H1 (cell line): ENCODE measurements around the gene XPO5. TPM values are rescaled to one million over a fixed set of nuclear protein-coding genes. Genes with fewer than 3 reads are reported as not detected.

Source experiments
- CTCF ChIA-PET: fragments of 300-600 bp; sonication (Branson Sonifier 250); formaldehyde crosslinking; loops from one replicate; lab custom pipeline; 2021; ENCODE audit not compliant: partially characterized antibody; lab: Charles Lee
- POLR2A ChIA-PET: fragments of 300-600 bp; sonication (Branson Sonifier 250); formaldehyde crosslinking; loops from one replicate; lab custom pipeline; 2021; ENCODE audit warnings: inconsistent platforms; ENCODE audit not compliant: partially characterized antibody; lab: Charles Lee
- DNase-seq, 2 experiments: peaks; one replicate each; pipeline versions ENCODE4 v3.0.0 to v3.0.0-alpha.2; 2010 to 2022; ENCODE audit warnings: low spot score in 2 of 2, low read depth in 1 of 2, mixed read lengths in 1 of 2
- FAIRE-seq: peaks from 2 replicates; lab custom pipeline; 2011; peaks lifted over from hg19 to GRCh38; lab: Jason Lieb, UNC
- H2AFZ ChIP-seq: 2 replicates; pipeline ENCODE4 v1.8.1; 2012; ENCODE audit warnings: low read length, inconsistent platforms
- H2AK5ac ChIP-seq: 2 replicates; pipeline ENCODE4 v1.6.1; 2013; ENCODE audit warnings: low read depth, low read length
- H2BK120ac ChIP-seq: replicated peaks from 2 replicates; pipeline ENCODE3; 2013; ENCODE audit warnings: low read depth, low read length, inconsistent platforms
- H2BK12ac ChIP-seq: 2 replicates; pipeline ENCODE4 v1.6.1; 2013; ENCODE audit warnings: low read depth, low read length
- H2BK15ac ChIP-seq: 2 replicates; pipeline ENCODE4 v1.6.1; 2013; ENCODE audit warnings: low read length
- H2BK20ac ChIP-seq: 2 replicates; pipeline ENCODE4 v1.6.1; 2013; ENCODE audit warnings: low read length
- H2BK5ac ChIP-seq: 2 replicates; pipeline ENCODE4 v1.6.1; 2013; ENCODE audit warnings: low read depth, low read length
- H3K14ac ChIP-seq: 2 replicates; pipeline ENCODE4 v1.6.1; 2013; ENCODE audit warnings: inconsistent platforms; ENCODE audit not compliant: insufficient read length
- H3K18ac ChIP-seq: 2 replicates; pipeline ENCODE4 v1.6.1; 2013; ENCODE audit warnings: low read length; ENCODE audit errors: extremely low read depth
- H3K23ac ChIP-seq: 2 replicates; pipeline ENCODE4 v1.6.1; 2013; ENCODE audit warnings: inconsistent platforms; ENCODE audit not compliant: insufficient read length
- H3K23me2 ChIP-seq: 2 replicates; pipeline ENCODE4 v1.6.1; 2013; ENCODE audit warnings: low read depth, low read length
- H3K27ac ChIP-seq: 2 replicates; pipeline ENCODE4 v1.6.1; 2011; ENCODE audit warnings: low read depth, low read length, inconsistent platforms
- H3K27me3 ChIP-seq, 4 experiments: replicated peaks in 1 of 4; 1 replicate in 1 of 4; 2 replicates in 3 of 4; pipeline versions ENCODE4 v1.6.1 to v1.8.1; 2011 to 2013; ENCODE audit warnings: low read length in 3 of 4, mild to moderate bottlenecking in 3 of 4, inconsistent platforms in 2 of 4, mixed read lengths in 2 of 4, moderate library complexity in 1 of 4; ENCODE audit not compliant: control insufficient read depth in 3 of 4, insufficient read depth in 3 of 4; ENCODE audit errors: extremely low read depth in 1 of 4
- H3K36me3 ChIP-seq, 4 experiments: 2 replicates each; pipeline versions ENCODE4 v1.6.1 to v1.8.1; 2011 to 2013; ENCODE audit warnings: mild to moderate bottlenecking in 4 of 4, low read length in 3 of 4, moderate library complexity in 2 of 4, control low read depth in 1 of 4, inconsistent platforms in 1 of 4; ENCODE audit not compliant: insufficient read depth in 4 of 4, control insufficient read depth in 2 of 4
- H3K4ac ChIP-seq: replicated peaks from 2 replicates; pipeline ENCODE3; 2013; ENCODE audit warnings: low read length, low read depth, mixed read lengths, inconsistent platforms; ENCODE audit not compliant: insufficient read length
- H3K4me1 ChIP-seq, 4 experiments: replicated peaks in 1 of 4; 1 replicate in 1 of 4; 2 replicates in 3 of 4; pipeline versions ENCODE4 v1.6.1 to v1.8.1; 2011 to 2013; ENCODE audit warnings: low read length in 3 of 4, inconsistent platforms in 2 of 4, mixed read lengths in 1 of 4; ENCODE audit not compliant: insufficient read depth in 4 of 4, control insufficient read depth in 3 of 4
- H3K4me2 ChIP-seq, 2 experiments: 2 replicates each; pipeline versions ENCODE4 v1.6.1 to v1.8.1; 2011 to 2013; ENCODE audit warnings: low read depth in 2 of 2, low read length in 2 of 2, control low read depth in 1 of 2, inconsistent platforms in 1 of 2, mild to moderate bottlenecking in 1 of 2; ENCODE audit not compliant: insufficient read depth in 1 of 2
- H3K4me3 ChIP-seq, 4 experiments: fragments of 200-600, 300-600 bp in 1 of 4; sonication (generic), shearing (Covaris generic), sonication (Bioruptor Twin) in 1 of 4; 2 replicates each; pipeline versions ENCODE4 v1.5.1 to v1.8.1; 2011 to 2016; ENCODE audit warnings: low read length in 4 of 4, low read depth in 3 of 4, control low read depth in 2 of 4, inconsistent platforms in 2 of 4, mild to moderate bottlenecking in 2 of 4, mixed read lengths in 1 of 4, moderate library complexity in 1 of 4; ENCODE audit not compliant: insufficient read depth in 2 of 4; ENCODE audit errors: extremely low read depth in 1 of 4
- H3K56ac ChIP-seq: replicated peaks from 2 replicates; pipeline ENCODE3; 2013; ENCODE audit warnings: low read depth, mild to moderate bottlenecking, mixed read lengths, low read length, inconsistent platforms; ENCODE audit not compliant: insufficient read length
- H3K79me1 ChIP-seq: 2 replicates; pipeline ENCODE4 v1.6.1; 2013; ENCODE audit warnings: low read depth, low read length, control low read depth
- H3K79me2 ChIP-seq, 2 experiments: 2 replicates each; pipeline versions ENCODE4 v1.6.1 to v1.8.1; 2012 to 2013; ENCODE audit warnings: low read length in 2 of 2, mild to moderate bottlenecking in 2 of 2, inconsistent platforms in 1 of 2; ENCODE audit not compliant: insufficient read depth in 2 of 2, control insufficient read depth in 1 of 2
- H3K9ac ChIP-seq, 4 experiments: replicated peaks in 1 of 4; 1 replicate in 1 of 4; 2 replicates in 3 of 4; pipeline versions ENCODE4 v1.6.1 to v1.8.1; 2011 to 2013; ENCODE audit warnings: low read depth in 3 of 4, low read length in 3 of 4, control low read depth in 2 of 4, mild to moderate bottlenecking in 2 of 4, moderate library complexity in 2 of 4, inconsistent platforms in 1 of 4; ENCODE audit errors: extremely low read depth in 1 of 4
- H3K9me3 ChIP-seq, 2 experiments: 2 replicates each; pipeline versions ENCODE4 v1.6.1 to v1.8.1; 2012 to 2013; ENCODE audit warnings: mild to moderate bottlenecking in 2 of 2, moderate library complexity in 2 of 2, control low read depth in 1 of 2, inconsistent platforms in 1 of 2, low read depth in 1 of 2, low read length in 1 of 2, mixed read lengths in 1 of 2; ENCODE audit not compliant: insufficient read depth in 2 of 2
- H4K20me1 ChIP-seq, 2 experiments: replicated peaks in 1 of 2; 2 replicates each; pipeline versions ENCODE3 to v1.8.1; 2011 to 2013; ENCODE audit warnings: inconsistent platforms in 2 of 2, low read length in 2 of 2, mild to moderate bottlenecking in 1 of 2; ENCODE audit not compliant: insufficient read depth in 2 of 2, control insufficient read depth in 1 of 2
- H4K5ac ChIP-seq: 2 replicates; pipeline ENCODE4 v1.6.1; 2013; ENCODE audit warnings: low read length, low read depth, mixed read lengths, inconsistent platforms; ENCODE audit not compliant: insufficient read length
- H4K8ac ChIP-seq: 2 replicates; pipeline ENCODE4 v1.8.0; 2013; ENCODE audit warnings: mild to moderate bottlenecking, moderate library complexity, low read length, inconsistent platforms; ENCODE audit not compliant: insufficient read depth; ENCODE audit errors: extremely low read depth
- H4K91ac ChIP-seq: replicated peaks from 2 replicates; pipeline ENCODE3; 2013; ENCODE audit warnings: low read length, mixed read lengths, inconsistent platforms; ENCODE audit not compliant: insufficient read length
- BACH1 ChIP-seq: IDR thresholded peaks from 2 replicates; pipeline ENCODE4 v1.6.1; 2012; ENCODE audit warnings: low read length, improper control_type of control experiment
- BCL11A ChIP-seq, 2 experiments: IDR thresholded peaks; one replicate each; pipeline ENCODE4 v1.6.1; 2011; ENCODE audit warnings: low read depth in 2 of 2, low read length in 2 of 2, mild to moderate bottlenecking in 2 of 2
- BRCA1 ChIP-seq: IDR thresholded peaks from 2 replicates; pipeline ENCODE4 v1.6.1; 2012; ENCODE audit warnings: low read depth, low read length, improper control_type of control experiment
- CEBPB ChIP-seq: IDR thresholded peaks from 2 replicates; pipeline ENCODE4 v1.6.1; 2012; ENCODE audit warnings: low read depth, low read length
- CTBP2 ChIP-seq: IDR thresholded peaks from 2 replicates; pipeline ENCODE4 v1.7.0; 2011; ENCODE audit warnings: borderline replicate concordance, mild to moderate bottlenecking, moderate library complexity, mixed read lengths, low read length; ENCODE audit not compliant: insufficient read depth, insufficient read length
- HDAC2 ChIP-seq, 2 experiments: fragments of 300-600 bp in 1 of 2; sonication (generic) in 1 of 2; IDR thresholded peaks; 2 replicates each; pipeline ENCODE4 v1.6.1; 2011 to 2012; ENCODE audit warnings: low read depth in 2 of 2, low read length in 2 of 2, mild to moderate bottlenecking in 2 of 2, moderate library complexity in 2 of 2, borderline replicate concordance in 1 of 2, inconsistent platforms in 1 of 2
- RBBP5 ChIP-seq: IDR thresholded peaks from 2 replicates; pipeline ENCODE4 v1.7.1; 2012; ENCODE audit warnings: low read depth, mild to moderate bottlenecking, inconsistent platforms, low read length, moderate library complexity, borderline replicate concordance
- SAP30 ChIP-seq: fragments of 300-600 bp; sonication (generic); IDR thresholded peaks from 2 replicates; pipeline ENCODE4 v1.7.1; 2012; ENCODE audit warnings: low read length, moderate library complexity, mild to moderate bottlenecking, inconsistent platforms; ENCODE audit not compliant: insufficient read depth, insufficient replicate concordance
- TEAD4 ChIP-seq: IDR thresholded peaks from 2 replicates; pipeline ENCODE4 v1.6.1; 2012; ENCODE audit warnings: low read depth, low read length, inconsistent platforms, mixed read lengths
- YY1 ChIP-seq: IDR thresholded peaks from 2 replicates; pipeline ENCODE4 v1.6.1; 2011; ENCODE audit warnings: low read depth, mild to moderate bottlenecking, low read length
- WGBS, 2 experiments: shearing (Covaris generic) in 1 of 2; methylation state at CpG; one replicate each; pipeline versions ENCODE4 v1.1.6 to v1.1.7; 2013 to 2015; ENCODE audit warnings: low lambda C conversion rate in 2 of 2, mixed read lengths in 2 of 2, inconsistent platforms in 1 of 2, low coverage in 1 of 2, missing lambda C conversion rate in 1 of 2; ENCODE audit not compliant: insufficient replicate concordance in 2 of 2, insufficient coverage in 1 of 2, insufficient read length in 1 of 2; ENCODE audit errors: extremely low coverage in 1 of 2, missing lambda C conversion rate in 1 of 2; 5-methylcytosine and 5-hydroxymethylcytosine counted together
- polyA plus RNA-seq, 7 experiments: library from polyadenylated mRNA; depleted of rRNA in 3 of 7; stranded (reverse) in 5 of 7; unstranded in 2 of 7; fragments of >200 nt in 5 of 7; fragments of 200-250 nt in 2 of 7; gene quantifications; 1 replicate in 5 of 7; 2 replicates in 1 of 7; 4 replicates in 1 of 7; pipeline versions ENCODE4 v1.2.1 to v1.2.3, GENCODE V29; 2011 to 2013; ENCODE audit warnings: missing spikeins in 2 of 7, mixed read lengths in 2 of 7
- total RNA-seq: library from RNA; stranded (reverse); fragmentation: NEBNext Ultra II Directional; extraction: Animal tissue kit (Norgen Biotek cat#: 25700); gene quantifications from 2 replicates; pipeline ENCODE4 v1.2.1, GENCODE V29; 2021
- TF ChIP-seq, protein P1 (sequence below): IDR thresholded peaks from 2 replicates; pipeline ENCODE4 v1.6.1; 2012; ENCODE audit warnings: inconsistent platforms

The XPO5 gene
- total and polyA plus RNA-seq, 2 of the 8 experiments (the other 6 are each of a cell fraction or from before 2014, with no cell fraction given) = 80.6 to 95.7 TPM

GRCh38 chr6:43625393-43625992, 49.7 kb upstream of the XPO5 start:
- H3K9me3 ChIP-seq = no peaks in the 10 kb centered on the region
- no peak overlapping the region for H4K91ac ChIP-seq
- no peak overlapping the region for H3K4me2 ChIP-seq
- H2BK120ac ChIP-seq = no peak overlapping the region
- H3K23ac ChIP-seq = no peak overlapping the region
- H2AK5ac ChIP-seq = no peak overlapping the region
- H3K4me1 ChIP-seq = peaks cover 0 to 4% (median 0%) of the 10 kb centered on the region in 4 experiments; a peak in 3 of 7 replicates
- peaks cover 8% of the 10 kb centered on the region for H3K79me1 ChIP-seq
- H4K5ac ChIP-seq = no peak overlapping the region
- CTCF ChIA-PET = interaction anchor here (4.0 kb wide), 1 partner anchor 17 kb away, joined by 23 read pairs; no protein-coding TSS in a partner anchor
- no peak for DNase-seq
- no peak for FAIRE-seq
- no peak overlapping the region for H2BK20ac ChIP-seq
- H3K36me3 ChIP-seq = peaks cover 36 to 61% (median 52%) of the 10 kb centered on the region in 4 experiments
- no peak overlapping the region for H4K8ac ChIP-seq
- no peak overlapping the region for H3K9ac ChIP-seq
- H3K4me3 ChIP-seq = no peak overlapping the region
- POLR2A ChIA-PET = interaction anchor here (0.8 to 2.3 kb wide), 7 partner anchors 10 to 39 kb away, joined by 3 to 14 read pairs (median 4); no protein-coding TSS in a partner anchor
- no peak overlapping the region for H3K4ac ChIP-seq
- no peaks in the 10 kb centered on the region for H3K27me3 ChIP-seq
- H2BK15ac ChIP-seq = no peak overlapping the region
- no peak overlapping the region for H2AFZ ChIP-seq
- WGBS, 2 experiments = 94% methylated on average over 16 of the region's 16 CpGs; no CpG with 5 or more reads in 1 of the 2 experiments
- peaks cover 9% of the 10 kb centered on the region for H3K23me2 ChIP-seq
- H3K27ac ChIP-seq = no peak overlapping the region
- no peak overlapping the region for H2BK12ac ChIP-seq
- no peak overlapping the region for H3K56ac ChIP-seq
- peaks cover 0 to 18% of the 10 kb centered on the region in 2 experiments; a peak in 2 of 4 replicates for H3K79me2 ChIP-seq
- no peak overlapping the region for H2BK5ac ChIP-seq
- H4K20me1 ChIP-seq = peaks cover 6 to 14% of the 10 kb centered on the region in 2 experiments
- H3K14ac ChIP-seq = no peak overlapping the region
- H3K18ac ChIP-seq = no peak overlapping the region
- no peak for TF ChIP-seq SAP30
- TF ChIP-seq CEBPB = no peak
- TF ChIP-seq TEAD4 = no peak
- no peak for TF ChIP-seq BCL11A (IDR thresholded peaks at IDR 0.05; ENCODE audit: low read depth in 2 of 2, low read length in 2 of 2)
- no peak for TF ChIP-seq HDAC2 (IDR thresholded peaks at IDR 0.05; ENCODE audit: borderline replicate concordance in 1 of 2, low read depth in 2 of 2, low read length in 2 of 2)
- no peak for TF ChIP-seq YY1
- TF ChIP-seq BRCA1 = no peak
- TF ChIP-seq CTBP2 = no peak
- no peak for TF ChIP-seq BACH1
- no peak for TF ChIP-seq RBBP5
- TF ChIP-seq, protein P1, sequence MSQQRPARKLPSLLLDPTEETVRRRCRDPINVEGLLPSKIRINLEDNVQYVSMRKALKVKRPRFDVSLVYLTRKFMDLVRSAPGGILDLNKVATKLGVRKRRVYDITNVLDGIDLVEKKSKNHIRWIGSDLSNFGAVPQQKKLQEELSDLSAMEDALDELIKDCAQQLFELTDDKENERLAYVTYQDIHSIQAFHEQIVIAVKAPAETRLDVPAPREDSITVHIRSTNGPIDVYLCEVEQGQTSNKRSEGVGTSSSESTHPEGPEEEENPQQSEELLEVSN = no peak
